ENCODE data around the gene FAM53A.
A peak's percentile ranks its signal among the peaks of the same experiment; 100 is the strongest.
"Not testable (repeated sequence)": the region's sequence is repeated elsewhere in the genome, so short reads cannot be mapped to it uniquely, and the experiment has no call there.

FAM53A gene

GRCh38 chr4:1717129-1718094, 33.3 kb upstream of the FAM53A start:
- no peak for DNase-seq

- DNase-seq: no peak
Observed at GRCh38 chr4:1716065-1716945, 32.2 kb upstream of the FAM53A start.

GRCh38 chr4:1715002-1715758, 31.1 kb upstream of the FAM53A start:
- no peak for DNase-seq

- DNase-seq: no peak
Observed at GRCh38 chr4:1714303-1715001, 30.3 kb upstream of the FAM53A start.

GRCh38 chr4:1713003-1713851, 29.1 kb upstream of the FAM53A start:
- DNase-seq: no peak

- DNase-seq: peak; percentile 90
Observed at GRCh38 chr4:1712216-1713002, 28.3 kb upstream of the FAM53A start, which contains the start of gene SLBP. TSS of gene SLBP (minus strand) at chr4:1712319. CDS start at chr4:1712188, 131 bp downstream.

- peak; percentile 54 for DNase-seq
Observed at GRCh38 chr4:1711571-1712215, 27.6 kb upstream of the FAM53A start.

- DNase-seq: no peak
Observed at GRCh38 chr4:1711055-1711570, 27.0 kb upstream of the FAM53A start.

- no peak for DNase-seq
Observed at GRCh38 chr4:1708581-1708980, 24.5 kb upstream of the FAM53A start.

- DNase-seq: no peak
Observed at GRCh38 chr4:1706358-1706757, 22.2 kb upstream of the FAM53A start.

- DNase-seq: no peak
Observed at GRCh38 chr4:1705732-1706131, 21.6 kb upstream of the FAM53A start.

- DNase-seq: no peak
Observed at GRCh38 chr4:1703867-1704266, 19.8 kb upstream of the FAM53A start.

- not testable (repeated sequence) for DNase-seq
Observed at GRCh38 chr4:1701671-1702070, 17.6 kb upstream of the FAM53A start.

GRCh38 chr4:1695913-1696312, 11.8 kb upstream of the FAM53A start:
- no peak for DNase-seq

GRCh38 chr4:1693131-1693896, 9.2 kb upstream of the FAM53A start:
- peak; percentile 67 for DNase-seq

- no peak for DNase-seq
Observed at GRCh38 chr4:1691737-1692373, 7.7 kb upstream of the FAM53A start.

- no peak for DNase-seq
Observed at GRCh38 chr4:1690698-1691097, 6.6 kb upstream of the FAM53A start.

Data from fibroblast of skin of back (primary cell).